B cell (primary cell): ENCODE results near the gene NOS1AP. TPM values are rescaled to one million over a fixed set of nuclear protein-coding genes. Genes with fewer than 3 reads are reported as not detected.

Experiments
- ATAC-seq: fragments of 200-7000 bp; cut with Tn5 transposase; one replicate; pipeline ENCODE4 v1.10.0; 2021; ENCODE audit warnings: low read depth, mild to moderate bottlenecking, moderate number of reproducible peaks, moderate library complexity
- CTCF ChIA-PET: fragments of 350-600 bp; sonication (Branson Sonifier 250); formaldehyde crosslinking; loops from one replicate; lab custom pipeline; 2021; ENCODE audit warnings: antibody characterized with exemption, inconsistent platforms; lab: Charles Lee
- POLR2A ChIA-PET: fragments of 350-600 bp; sonication (Branson Sonifier 250); formaldehyde crosslinking; loops from one replicate; lab custom pipeline; 2021; ENCODE audit warnings: antibody characterized with exemption; lab: Charles Lee
- DNase-seq: peaks from one replicate; pipeline ENCODE4 v3.0.0; 2013
- H2AFZ ChIP-seq: 2 replicates; pipeline ENCODE4 v1.6.1; 2012; ENCODE audit warnings: mild to moderate bottlenecking, low read depth, low read length; ENCODE audit not compliant: insufficient read depth, poor library complexity, severe bottlenecking
- H3K27ac ChIP-seq, 2 donors: 1 replicate in 1 of 2; 2 replicates in 1 of 2; pipeline ENCODE4 v1.5.1; 2012 to 2013; ENCODE audit warnings: low read length in 2 of 2, mild to moderate bottlenecking in 2 of 2, moderate library complexity in 1 of 2
- H3K27me3 ChIP-seq, 4 experiments: fragments of 200-600 bp in 1 of 4; sonication (generic) in 1 of 4; replicated peaks in 1 of 4; 1 replicate in 2 of 4; 2 replicates in 2 of 4; pipeline versions ENCODE4 v1.6.1 to v1.7.0; 2013 to 2016; ENCODE audit warnings: low read length in 3 of 4, mild to moderate bottlenecking in 2 of 4, mixed read lengths in 1 of 4, moderate library complexity in 1 of 4; ENCODE audit not compliant: insufficient read depth in 4 of 4, control insufficient read depth in 3 of 4; ENCODE audit errors: control extremely low read depth in 1 of 4
- H3K36me3 ChIP-seq, 2 experiments: replicated peaks in 1 of 2; 1 replicate in 1 of 2; 2 replicates in 1 of 2; pipeline versions ENCODE4 v1.6.1 to v1.7.1; 2013; ENCODE audit warnings: low read length in 1 of 2; ENCODE audit not compliant: insufficient read depth in 2 of 2, control insufficient read depth in 1 of 2; ENCODE audit errors: control extremely low read depth in 1 of 2, extremely low read depth in 1 of 2
- H3K4me1 ChIP-seq, 2 donors: fragments of 200-600 bp in 1 of 2; sonication (generic) in 1 of 2; 1 replicate in 1 of 2; 2 replicates in 1 of 2; pipeline versions ENCODE4 v1.5.1 to v1.6.1; 2013 to 2017; ENCODE audit warnings: low read length in 2 of 2; ENCODE audit not compliant: control insufficient read depth in 2 of 2, insufficient read depth in 2 of 2
- H3K4me2 ChIP-seq: replicated peaks from 2 replicates; pipeline ENCODE3; 2012; ENCODE audit warnings: mild to moderate bottlenecking, low read depth, low read length; ENCODE audit not compliant: poor library complexity, severe bottlenecking
- H3K4me3 ChIP-seq, 5 experiments: fragments of 200-600 bp in 1 of 5; sonication (generic) in 1 of 5; 1 replicate in 3 of 5; 2 replicates in 2 of 5; pipeline versions ENCODE4 v1.5.1 to v1.7.0; 2011 to 2016; ENCODE audit warnings: low read length in 4 of 5, mild to moderate bottlenecking in 4 of 5, low read depth in 2 of 5, control low read depth in 1 of 5, moderate library complexity in 1 of 5; ENCODE audit not compliant: insufficient read depth in 1 of 5; ENCODE audit errors: control extremely low read depth in 1 of 5, extremely low read depth in 1 of 5
- H3K79me2 ChIP-seq: fragments of 200-600 bp; sonication (generic); one replicate; pipeline ENCODE4 v1.6.0; 2016; ENCODE audit warnings: low read length; ENCODE audit not compliant: control insufficient read depth, insufficient read depth
- H3K9ac ChIP-seq: fragments of 200-600 bp; sonication (generic); 2 replicates; pipeline ENCODE4 v1.6.1; 2017; ENCODE audit warnings: mild to moderate bottlenecking, low read length, moderate library complexity
- H3K9me3 ChIP-seq, 3 donors: one replicate each; pipeline versions ENCODE4 v1.6.1 to v1.7.1; 2013; ENCODE audit warnings: low read length in 2 of 3; ENCODE audit not compliant: control insufficient read depth in 2 of 3, insufficient read depth in 1 of 3; ENCODE audit errors: control extremely low read depth in 1 of 3
- H4K20me1 ChIP-seq: 2 replicates; pipeline ENCODE4 v1.6.0; 2012; ENCODE audit warnings: mild to moderate bottlenecking, low read length; ENCODE audit not compliant: insufficient read depth, control insufficient read depth, poor library complexity, severe bottlenecking
- H3K27ac Mint-ChIP-seq: one replicate; pipeline ENCODE4 v1.8.0; 2021; ENCODE audit warnings: mixed read lengths
- H3K27me3 Mint-ChIP-seq: one replicate; pipeline ENCODE4 v1.8.0; 2021; ENCODE audit warnings: mixed read lengths
- H3K4me1 Mint-ChIP-seq: one replicate; pipeline ENCODE4 v1.8.0; 2021; ENCODE audit warnings: mixed read lengths
- H3K4me3 Mint-ChIP-seq: one replicate; pipeline ENCODE4 v1.8.0; 2021; ENCODE audit warnings: mixed read lengths
- H3K9me3 Mint-ChIP-seq: one replicate; pipeline ENCODE4 v1.8.0; 2022; ENCODE audit warnings: mixed read lengths; ENCODE audit not compliant: insufficient read depth
- CTCF ChIP-seq: fragments of 200-600 bp; IDR thresholded peaks from one replicate; pipeline ENCODE4 v1.8.0; 2022; ENCODE audit warnings: antibody characterized with exemption, mild to moderate bottlenecking
- EZH2 ChIP-seq: IDR thresholded peaks from 2 replicates; pipeline ENCODE4 v1.6.1; 2012; ENCODE audit warnings: borderline replicate concordance, low read depth, mild to moderate bottlenecking, moderate library complexity, low read length; ENCODE audit not compliant: insufficient read depth, poor library complexity, severe bottlenecking
- WGBS: methylation state at CpG from one replicate; pipeline ENCODE4 v1.1.5; 2013; ENCODE audit warnings: missing lambda C conversion rate; ENCODE audit not compliant: insufficient coverage; 5-methylcytosine and 5-hydroxymethylcytosine counted together
- intact Hi-C: fragments of 100-400 bp; cut with micrococcal nuclease; formaldehyde crosslinking; loops from one replicate; pipeline ENCODE4 v1.10.0; 2022
- polyA plus RNA-seq: library from polyadenylated mRNA; depleted of rRNA; stranded (reverse); fragments of >200 nt; gene quantifications from 2 replicates; pipeline ENCODE4 v1.2.3, GENCODE V29; 2012
- total RNA-seq, 2 donors: library from RNA; stranded (reverse); fragments of 120-200 nt in 1 of 2; gene quantifications; 1 replicate in 1 of 2; 2 replicates in 1 of 2; pipeline versions ENCODE4 v1.2.3 to v1.2.4, GENCODE V29; 2013 to 2022

The NOS1AP gene
- total and polyA plus RNA-seq, 2 donors (not counting 1 experiment from before 2014, with no cell fraction given) = 0.32 TPM; not detected in 1

GRCh38 chr1:162256287-162256686 lies 186.8 kb downstream of the NOS1AP start:
- Histone ChIP-seq H3K79me2 (no peaks in the 10 kb centered on the region), H3K36me3 (no peaks in the 10 kb centered on the region), H3K4me2 (no peak overlapping the region), H3K9me3 (no peaks in the 10 kb centered on the region), H4K20me1 (no peaks in the 10 kb centered on the region), H2AFZ (no peak overlapping the region), H3K9ac (no peak overlapping the region), H3K27ac (no peak overlapping the region), H3K4me3 (no peak overlapping the region), H3K4me1 (no peaks in the 10 kb centered on the region), H3K27me3 (peaks cover 0 to 6% (median 1%) of the 10 kb centered on the region in 4 experiments)
- POLR2A ChIA-PET = no interaction called here
- Mint-ChIP-seq H3K27ac (no peak overlapping the region), H3K4me3 (no peak overlapping the region), H3K9me3 (no peaks in the 10 kb centered on the region), H3K4me1 (no peaks in the 10 kb centered on the region), H3K27me3 (peaks cover 32% of the 10 kb centered on the region)
- CTCF ChIA-PET = no interaction called here
- no peak for TF ChIP-seq CTCF
- TF ChIP-seq EZH2 = no peak
- DNase-seq (no peak), ATAC-seq (no peak)
- 90% methylated on average over 2 of the region's 4 CpGs for WGBS
- intact Hi-C loops = no loop called here

- POLR2A ChIA-PET = no interaction called here
- WGBS = 100% methylated on average over 2 of the region's 2 CpGs
- Histone ChIP-seq H3K27me3 (peaks cover 0 to 6% (median 1%) of the 10 kb centered on the region in 4 experiments), H3K9me3 (no peaks in the 10 kb centered on the region), H3K36me3 (no peaks in the 10 kb centered on the region), H3K4me2 (no peak overlapping the region), H3K27ac (no peak overlapping the region), H3K4me3 (no peak overlapping the region), H4K20me1 (no peaks in the 10 kb centered on the region), H3K79me2 (no peaks in the 10 kb centered on the region), H3K4me1 (no peaks in the 10 kb centered on the region), H3K9ac (no peak overlapping the region), H2AFZ (no peak overlapping the region)
- DNase-seq (no peak), ATAC-seq (no peak)
- intact Hi-C loops = no loop called here
- no peak overlapping the region for H3K27ac Mint-ChIP-seq
- CTCF ChIA-PET = no interaction called here
- H3K4me3 Mint-ChIP-seq = no peak overlapping the region
- no peaks in the 10 kb centered on the region for H3K4me1 Mint-ChIP-seq
- TF ChIP-seq CTCF = no peak
- no peak for TF ChIP-seq EZH2
- H3K9me3 Mint-ChIP-seq = no peaks in the 10 kb centered on the region
- H3K27me3 Mint-ChIP-seq = peaks cover 38% of the 10 kb centered on the region
Measured at GRCh38 chr1:162258394-162258793, 188.9 kb downstream of the NOS1AP start.
